Fibroblast of the aortic adventitia (primary cell): ENCODE data around the gene CC2D1B. TPM values are rescaled to one million over a fixed set of nuclear protein-coding genes. Genes with fewer than 3 reads are reported as not detected.

Experiments used
- DNase-seq: peaks from one replicate; pipeline ENCODE4 v3.0.0-alpha.2; 2010; ENCODE audit warnings: low read depth
- H3K4me3 ChIP-seq: 2 replicates; pipeline ENCODE4 v1.5.1; 2011; ENCODE audit warnings: low read depth, mild to moderate bottlenecking, control low read depth, low read length, moderate library complexity
- total RNA-seq: library from RNA; depleted of rRNA; stranded (reverse); fragments of >200 nt; gene quantifications from 2 replicates; pipeline ENCODE4 v1.2.3, GENCODE V29; 2012; ENCODE audit warnings: low replicate concordance
- TF ChIP-seq, protein P1 (sequence below): IDR thresholded peaks from 2 replicates; pipeline ENCODE4 v1.5.1; 2011; ENCODE audit warnings: mild to moderate bottlenecking, low read length, control low read depth, inconsistent platforms; ENCODE audit not compliant: insufficient read depth

CC2D1B gene
- 25.5 and 26.4 TPM in 2 replicates for total RNA-seq

- DNase-seq, result peak; percentile 95
- TF ChIP-seq, protein P1, sequence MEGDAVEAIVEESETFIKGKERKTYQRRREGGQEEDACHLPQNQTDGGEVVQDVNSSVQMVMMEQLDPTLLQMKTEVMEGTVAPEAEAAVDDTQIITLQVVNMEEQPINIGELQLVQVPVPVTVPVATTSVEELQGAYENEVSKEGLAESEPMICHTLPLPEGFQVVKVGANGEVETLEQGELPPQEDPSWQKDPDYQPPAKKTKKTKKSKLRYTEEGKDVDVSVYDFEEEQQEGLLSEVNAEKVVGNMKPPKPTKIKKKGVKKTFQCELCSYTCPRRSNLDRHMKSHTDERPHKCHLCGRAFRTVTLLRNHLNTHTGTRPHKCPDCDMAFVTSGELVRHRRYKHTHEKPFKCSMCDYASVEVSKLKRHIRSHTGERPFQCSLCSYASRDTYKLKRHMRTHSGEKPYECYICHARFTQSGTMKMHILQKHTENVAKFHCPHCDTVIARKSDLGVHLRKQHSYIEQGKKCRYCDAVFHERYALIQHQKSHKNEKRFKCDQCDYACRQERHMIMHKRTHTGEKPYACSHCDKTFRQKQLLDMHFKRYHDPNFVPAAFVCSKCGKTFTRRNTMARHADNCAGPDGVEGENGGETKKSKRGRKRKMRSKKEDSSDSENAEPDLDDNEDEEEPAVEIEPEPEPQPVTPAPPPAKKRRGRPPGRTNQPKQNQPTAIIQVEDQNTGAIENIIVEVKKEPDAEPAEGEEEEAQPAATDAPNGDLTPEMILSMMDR, result no peak
- peak within 1 kb of the TSS; percentile 92 for H3K4me3 ChIP-seq
These were observed at the start of gene CC2D1B for GRCh38 chr1:52365746-52366516. TSS of gene CC2D1B (minus strand) at chr1:52366205. CDS start at chr1:52364620, 1,585 bp downstream.

DNA sequence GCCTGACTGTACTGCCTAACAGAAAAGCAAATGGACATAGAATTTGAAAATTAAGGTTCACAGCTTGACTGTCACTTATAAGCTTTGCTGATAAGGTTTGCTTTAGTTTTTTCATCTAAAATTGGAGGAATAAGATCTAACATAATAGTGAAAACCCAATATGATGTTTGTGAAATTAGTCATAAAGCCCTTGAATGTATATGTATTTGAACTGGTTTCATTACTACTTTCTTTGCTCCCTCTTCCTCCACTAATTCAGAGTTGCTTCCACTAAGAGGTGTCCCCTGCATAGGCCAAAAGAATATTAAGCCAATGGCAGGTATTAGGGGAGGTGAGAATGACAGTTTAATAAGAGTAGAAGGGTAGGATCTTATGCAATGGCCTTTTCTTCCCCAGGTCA lies 48.9 kb upstream of the CC2D1B start:
- no peak overlapping the region for H3K4me3 ChIP-seq
- DNase-seq, result no peak
- TF ChIP-seq, protein P1, result no peak

- H3K4me3 ChIP-seq, result no peak overlapping the region
- TF ChIP-seq, protein P1, result no peak
- no peak for DNase-seq
These were observed 47.5 kb upstream of the CC2D1B start for GRCh38 chr1:52413410-52413989.

GRCh38 chr1:52404975-52405338 lies 39.0 kb upstream of the CC2D1B start:
- DNase-seq, result no peak
- peak overlapping the region; percentile 97 for H3K4me3 ChIP-seq
- TF ChIP-seq, protein P1, result no peak

DNA sequence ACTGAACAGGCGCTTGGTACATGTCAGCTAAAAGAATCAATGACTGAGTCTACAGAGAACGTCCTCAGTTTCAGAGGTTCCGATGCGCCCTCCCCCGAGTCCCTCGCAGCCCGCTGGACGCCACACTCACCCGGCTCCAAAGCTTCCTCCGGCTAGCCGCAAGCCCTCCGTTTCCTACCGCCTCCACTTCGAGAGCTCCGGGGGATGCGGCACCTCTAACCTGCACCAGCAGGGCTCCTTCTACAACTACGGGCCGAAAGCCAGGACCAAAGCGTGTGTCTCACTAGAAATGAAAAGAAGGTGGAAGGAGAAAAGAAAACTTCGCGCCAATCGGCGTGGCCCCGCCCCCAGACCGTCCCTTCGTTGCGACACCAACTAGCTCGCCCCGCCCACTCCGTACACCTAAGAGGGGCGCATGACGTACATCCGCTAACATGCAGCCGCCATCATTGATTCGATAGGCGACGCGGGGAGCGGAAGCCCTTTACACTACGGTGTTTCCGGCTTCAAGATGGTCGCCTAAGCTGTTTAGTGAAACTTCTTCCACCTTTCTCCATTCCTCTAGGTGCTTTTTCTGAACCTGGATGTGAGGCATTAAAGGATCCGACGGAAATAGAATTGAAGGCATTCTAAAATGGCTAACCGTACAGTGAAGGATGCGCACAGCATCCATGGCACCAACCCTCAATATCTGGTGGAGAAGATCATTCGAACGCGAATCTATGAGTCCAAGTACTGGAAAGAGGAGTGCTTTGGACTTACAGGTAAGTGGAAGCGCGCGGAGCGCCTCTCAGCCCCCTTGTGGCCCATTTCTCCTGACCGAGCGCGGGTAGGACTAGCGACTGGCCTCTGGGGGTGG lies 38.3 kb upstream of the CC2D1B start, which contains the start of the genes ORC1 and PRPF38A:
Gene ORC1 (minus strand): TSS at position 308 of the 859 bp plus-strand sequence. CDS start 2,200 bp downstream, outside the sequence.
Gene PRPF38A (plus strand): TSS at position 487 of the 859 bp plus-strand sequence. CDS start 148 bp downstream, at position 635.
- peak within 1 kb of the TSS; percentile 97 for H3K4me3 ChIP-seq
- peak; percentile 96 for DNase-seq
- TF ChIP-seq, protein P1, result peak; percentile 68

DNA sequence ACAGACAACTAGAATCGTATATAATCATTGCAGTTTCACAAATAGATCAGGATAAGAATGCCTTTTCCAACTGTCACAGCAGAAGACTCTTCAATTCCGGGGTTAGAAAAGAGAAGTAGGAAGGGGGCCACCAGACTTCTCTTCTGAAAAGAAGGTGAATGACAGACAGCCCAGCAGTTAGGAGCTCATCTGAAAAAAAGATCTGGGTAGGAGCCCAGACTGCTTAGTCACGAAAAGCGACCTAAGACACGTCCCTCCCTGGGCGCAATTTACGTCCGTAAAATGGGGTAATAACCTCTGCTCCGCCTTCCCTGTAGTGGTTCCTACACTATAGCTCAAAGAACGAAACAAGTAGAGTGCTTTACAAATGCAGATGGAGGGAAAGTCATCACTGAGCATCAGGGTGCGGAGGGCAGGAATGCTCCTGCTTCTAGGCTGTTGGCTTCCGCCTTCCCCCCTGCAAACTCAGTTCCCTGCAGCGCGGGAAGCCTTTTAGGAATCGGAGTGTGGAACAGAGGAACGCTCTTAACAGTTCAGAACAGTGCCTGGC lies 37.6 kb upstream of the CC2D1B start:
- peak overlapping the region; percentile 97 for H3K4me3 ChIP-seq
- peak; percentile 77 for DNase-seq
- TF ChIP-seq, protein P1, result no peak
